Psoas muscle (tissue), 8 donors: ENCODE data around the gene PROSER1. TPM values are rescaled to one million over a fixed set of nuclear protein-coding genes. Genes with fewer than 3 reads are reported as not detected.
"Not testable (repeated sequence)": the region's sequence is repeated elsewhere in the genome, so short reads cannot be mapped to it uniquely, and the experiment has no call there.

ENCODE experiments used
- ATAC-seq, 4 donors: fragments of 200-7000 bp; cut with Tn5 transposase; one replicate each; pipeline ENCODE4 v1.9.1; 2020; ENCODE audit warnings: moderate library complexity in 3 of 4, mild to moderate bottlenecking in 2 of 4
- DNase-seq, 2 donors: peaks; one replicate each; pipeline ENCODE4 v3.0.0-alpha.2; 2020
- H3K27ac ChIP-seq: fragments of 200-600 bp; one replicate; pipeline ENCODE4 v1.8.0; 2022
- H3K27me3 ChIP-seq, 3 donors: fragments of 200-600 bp in 1 of 3; one replicate each; pipeline versions ENCODE4 v1.6.1 to v1.8.0; 2013 to 2022; ENCODE audit warnings: low read length in 2 of 3, mild to moderate bottlenecking in 2 of 3, moderate library complexity in 1 of 3; ENCODE audit not compliant: insufficient read depth in 3 of 3
- H3K36me3 ChIP-seq, 2 donors: fragments of 200-600 bp in 1 of 2; one replicate each; pipeline versions ENCODE4 v1.6.1 to v1.8.0; 2013 to 2022; ENCODE audit warnings: low read depth in 1 of 2, mild to moderate bottlenecking in 1 of 2, moderate library complexity in 1 of 2; ENCODE audit not compliant: insufficient read depth in 1 of 2
- H3K4me1 ChIP-seq: fragments of 200-600 bp; one replicate; pipeline ENCODE4 v1.8.0; 2022
- H3K4me3 ChIP-seq: fragments of 200-600 bp; one replicate; pipeline ENCODE4 v1.8.0; 2022; ENCODE audit warnings: mild to moderate bottlenecking
- H3K9me3 ChIP-seq: fragments of 200-600 bp; one replicate; pipeline ENCODE4 v1.8.0; 2022
- WGBS, 3 donors: extraction: QIAGEN DNeasy Blood & Tissue Kit; methylation state at CpG; one replicate each; pipeline versions ENCODE4 v1.1.6 to v1.1.7; 2013; 5-methylcytosine and 5-hydroxymethylcytosine counted together
- intact Hi-C, 2 donors: fragments of 100-400 bp; cut with DNase I; formaldehyde crosslinking; loops; one replicate each; pipeline versions ENCODE4 v1.11.0 to v1.14.2; 2022
- long read RNA-seq, 2 donors: library from polyadenylated mRNA; unstranded; transcript quantifications; one replicate each; pipeline ENCODE4 v2.0.0, GENCODE V29; 2021
- polyA plus RNA-seq, 3 donors: library from polyadenylated mRNA; stranded (reverse); fragments of 200-250 nt; gene quantifications; one replicate each; pipeline ENCODE4 v1.2.3, GENCODE V29; 2013
- total RNA-seq, 4 donors: library from RNA; stranded (reverse); fragmentation: NEBNext Ultra II Directional in 2 of 4; extraction: Animal tissue kit (Norgen Biotek cat#: 25700) in 2 of 4; gene quantifications; one replicate each; pipeline versions ENCODE4 v1.2.1 to v1.2.4, GENCODE V29; 2021 to 2023
- TF ChIP-seq, protein P1 (sequence below): fragments of 200-600 bp; IDR thresholded peaks from one replicate; pipeline ENCODE4 v1.8.0; 2022; ENCODE audit warnings: antibody characterized with exemption
- donor health status: healthy with polysubstance abuse.
- donor health status: DM: no; HTN: no; CAD: no; lungs with moderate emphysema.
- donor health status: Bipolar disorder and iron deficiency.
- donor health status: healthy.
- donor health status: DM: yes; HTN: yes; CAD: no.
- donor health status: DM: no; HTN: no; CAD: no.
- donor health status: DM: no; HTN: no; CAD: no.
- donor health status: DM: yes; HTN: yes; CAD: no.

The PROSER1 gene
- total RNA-seq = 10 to 100 TPM; 13.3 to 19.2 (median 15.1) TPM
- polyA plus RNA-seq = 1 to 10 TPM; 3.4 to 8.5 (median 5.4) TPM
- long read RNA-seq, donor 1, partial matches to known transcripts = 1 of 2 reads
- long read RNA-seq, donor 1, other reads (novel, unspliced or antisense) = 1 of 2 reads
- long read RNA-seq, donor 2, partial matches to known transcripts = 5 of 8 reads
- long read RNA-seq, donor 2, other reads (novel, unspliced or antisense) = 3 of 8 reads

DNA sequence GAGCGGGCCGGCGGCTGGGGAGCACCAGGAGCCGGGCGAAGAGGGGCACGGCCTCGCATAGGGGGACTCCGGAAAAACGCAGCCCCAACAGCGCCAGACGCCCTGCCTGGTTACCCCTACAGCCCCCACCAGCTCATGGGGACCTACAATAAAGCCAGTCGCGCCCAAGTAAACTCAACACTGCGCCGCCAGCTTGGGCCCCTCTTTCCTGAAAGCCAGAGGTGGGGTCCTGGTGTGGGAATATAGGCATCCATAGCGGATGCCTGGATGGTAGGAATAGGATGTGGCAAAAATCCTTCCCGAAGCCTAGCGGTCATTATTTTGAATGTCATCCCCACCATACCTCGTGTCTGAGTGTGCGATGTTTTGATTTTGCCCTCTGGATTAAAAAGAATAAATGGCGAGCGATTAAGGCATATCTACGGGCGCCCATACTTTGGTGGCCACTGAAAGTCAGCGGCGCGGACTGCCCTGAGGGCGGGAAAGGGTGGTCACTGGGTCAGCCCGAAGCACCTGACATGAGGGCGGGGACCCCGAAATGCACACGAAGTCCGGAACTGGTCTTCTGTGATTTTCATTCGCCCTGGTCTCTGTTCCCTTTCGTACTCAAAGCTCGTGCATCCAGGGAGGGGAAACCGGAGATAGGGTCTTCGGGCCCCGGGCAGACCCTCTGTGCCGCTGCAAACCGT, at the start of gene PROSER1, which contains the start of gene NHLRC3:
Gene PROSER1 (minus strand): TSS at position 210 of the 689 bp plus-strand sequence. CDS start 847 bp downstream, outside the sequence.
Gene NHLRC3 (plus strand): TSS at position 577 of the 689 bp plus-strand sequence. CDS start 184 bp downstream, outside the sequence.
- ATAC-seq (peak; percentile 93 to 96 (median 96)), DNase-seq (peak; percentile 92 to 97)
- no peaks in the 10 kb centered on the region for H3K27me3 ChIP-seq
- H3K4me3 ChIP-seq = peak within 1 kb of the TSS; percentile 95
- peaks cover 0 to 15% of the 10 kb centered on the region in 2 donors for H3K36me3 ChIP-seq
- H3K4me1 ChIP-seq = peaks cover 31% of the 10 kb centered on the region
- WGBS, 3 donors = 0% methylated on average over 41 of the region's 41 CpGs
- H3K27ac ChIP-seq = peak within 1 kb of the TSS; percentile 85
- intact Hi-C loops = loop anchor here in 1 of 2 donors (10.0 kb wide), 1 partner anchor 227 kb away; no protein-coding TSS in a partner anchor
- TF ChIP-seq, protein P1, sequence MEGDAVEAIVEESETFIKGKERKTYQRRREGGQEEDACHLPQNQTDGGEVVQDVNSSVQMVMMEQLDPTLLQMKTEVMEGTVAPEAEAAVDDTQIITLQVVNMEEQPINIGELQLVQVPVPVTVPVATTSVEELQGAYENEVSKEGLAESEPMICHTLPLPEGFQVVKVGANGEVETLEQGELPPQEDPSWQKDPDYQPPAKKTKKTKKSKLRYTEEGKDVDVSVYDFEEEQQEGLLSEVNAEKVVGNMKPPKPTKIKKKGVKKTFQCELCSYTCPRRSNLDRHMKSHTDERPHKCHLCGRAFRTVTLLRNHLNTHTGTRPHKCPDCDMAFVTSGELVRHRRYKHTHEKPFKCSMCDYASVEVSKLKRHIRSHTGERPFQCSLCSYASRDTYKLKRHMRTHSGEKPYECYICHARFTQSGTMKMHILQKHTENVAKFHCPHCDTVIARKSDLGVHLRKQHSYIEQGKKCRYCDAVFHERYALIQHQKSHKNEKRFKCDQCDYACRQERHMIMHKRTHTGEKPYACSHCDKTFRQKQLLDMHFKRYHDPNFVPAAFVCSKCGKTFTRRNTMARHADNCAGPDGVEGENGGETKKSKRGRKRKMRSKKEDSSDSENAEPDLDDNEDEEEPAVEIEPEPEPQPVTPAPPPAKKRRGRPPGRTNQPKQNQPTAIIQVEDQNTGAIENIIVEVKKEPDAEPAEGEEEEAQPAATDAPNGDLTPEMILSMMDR = no peak
- no peaks in the 10 kb centered on the region for H3K9me3 ChIP-seq

DNA sequence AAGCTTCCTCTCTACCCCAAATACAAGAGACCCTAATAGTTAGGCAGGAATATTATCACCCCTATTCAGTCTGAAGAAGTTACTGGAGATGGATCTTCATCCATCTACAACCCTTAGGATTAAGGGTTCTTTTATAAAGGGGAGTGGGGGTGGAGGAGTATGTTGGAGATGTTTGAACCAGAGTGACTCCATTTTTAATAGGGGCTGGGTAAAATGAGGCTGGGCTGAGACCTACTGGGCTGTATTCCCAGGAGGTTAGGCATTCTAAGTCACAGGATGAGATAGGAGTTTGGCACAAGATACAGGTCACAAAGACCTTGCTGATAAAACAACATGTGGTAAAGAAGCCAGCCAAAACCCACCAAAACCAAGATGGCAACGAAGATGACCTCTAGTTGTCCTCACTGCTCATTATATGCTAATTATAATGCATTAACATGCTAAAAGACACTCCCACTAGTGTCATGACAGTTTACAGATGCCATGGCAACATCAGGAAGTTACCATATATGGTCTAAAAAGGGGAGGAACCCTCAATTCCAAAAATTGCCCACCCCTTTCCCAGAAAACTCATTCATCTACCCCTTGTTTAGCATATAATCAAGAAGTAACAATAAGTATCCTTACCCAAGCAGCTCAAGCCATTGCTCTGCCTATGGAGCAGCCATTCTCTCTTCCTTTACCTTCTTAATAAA, 48.5 kb upstream of the PROSER1 start:
- H3K36me3 ChIP-seq, intact Hi-C loops, H3K27me3 ChIP-seq, ATAC-seq, H3K27ac ChIP-seq, H3K4me1 ChIP-seq, H3K4me3 ChIP-seq, DNase-seq, H3K9me3 ChIP-seq: not testable (repeated sequence)
- 37 to 57% (median 38%) methylated on average over 1 of the region's 1 CpG for WGBS, 3 donors

DNA sequence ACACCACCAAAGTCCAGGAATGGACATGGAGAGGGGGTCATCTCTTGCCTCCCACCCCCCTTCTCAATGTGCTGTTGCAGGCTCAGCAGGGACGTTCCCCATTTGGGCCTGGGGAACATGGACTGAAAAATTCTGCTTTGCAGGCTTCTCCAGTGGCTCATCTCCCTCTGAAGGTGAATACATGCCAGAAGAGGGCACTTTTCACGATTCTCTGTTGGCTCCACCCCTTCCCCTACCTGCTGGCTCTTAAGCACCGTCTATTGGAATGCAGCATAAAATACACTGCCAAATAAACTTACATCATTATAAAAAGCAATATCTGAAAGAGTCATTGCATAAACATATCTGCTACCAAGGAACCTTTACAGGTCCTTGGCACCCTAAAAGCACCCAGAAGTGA, 36.1 kb upstream of the PROSER1 start:
- no peak for DNase-seq
- intact Hi-C loops = no loop called here
- no peaks in the 10 kb centered on the region for H3K4me1 ChIP-seq
- 40 to 45% (median 40%) methylated on average over 3 of the region's 3 CpGs for WGBS, 3 donors
- no peaks in the 10 kb centered on the region for H3K9me3 ChIP-seq
- H3K36me3 ChIP-seq = no peaks in the 10 kb centered on the region
- H3K27me3 ChIP-seq = no peaks in the 10 kb centered on the region
- no peak for ATAC-seq
- H3K4me3 ChIP-seq = no peak overlapping the region
- H3K27ac ChIP-seq = no peak overlapping the region
- TF ChIP-seq, protein P1 = no peak

DNA sequence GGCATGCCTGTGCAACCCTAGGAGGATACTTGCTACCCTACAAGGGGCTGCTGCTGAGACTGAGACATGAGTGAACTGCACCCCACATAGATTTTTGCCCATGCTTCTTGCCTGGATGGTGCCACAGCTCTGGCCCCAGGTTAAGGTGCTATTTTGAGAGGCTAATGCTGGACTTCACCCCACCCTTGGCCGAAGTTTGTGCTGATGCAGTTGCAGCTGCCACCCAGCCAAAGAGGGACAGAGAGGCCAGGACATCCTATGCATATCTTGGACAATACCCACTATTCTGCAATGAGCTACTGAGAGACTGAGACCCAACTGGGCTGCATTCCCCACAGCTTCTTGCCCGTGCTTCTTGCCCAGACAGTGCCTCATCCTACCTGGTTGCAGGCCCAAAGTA, 35.0 kb upstream of the PROSER1 start:
- TF ChIP-seq, protein P1 = no peak
- no peaks in the 10 kb centered on the region for H3K27me3 ChIP-seq
- H3K9me3 ChIP-seq = no peaks in the 10 kb centered on the region
- H3K4me3 ChIP-seq = no peak overlapping the region
- no peak for DNase-seq
- ATAC-seq = peak; percentile 43 to 95 (median 66)
- intact Hi-C loops = no loop called here
- WGBS, 3 donors = 24 to 42% (median 33%) methylated on average over 2 of the region's 2 CpGs
- no peaks in the 10 kb centered on the region for H3K4me1 ChIP-seq
- H3K27ac ChIP-seq = no peak overlapping the region
- H3K36me3 ChIP-seq = no peaks in the 10 kb centered on the region

DNA sequence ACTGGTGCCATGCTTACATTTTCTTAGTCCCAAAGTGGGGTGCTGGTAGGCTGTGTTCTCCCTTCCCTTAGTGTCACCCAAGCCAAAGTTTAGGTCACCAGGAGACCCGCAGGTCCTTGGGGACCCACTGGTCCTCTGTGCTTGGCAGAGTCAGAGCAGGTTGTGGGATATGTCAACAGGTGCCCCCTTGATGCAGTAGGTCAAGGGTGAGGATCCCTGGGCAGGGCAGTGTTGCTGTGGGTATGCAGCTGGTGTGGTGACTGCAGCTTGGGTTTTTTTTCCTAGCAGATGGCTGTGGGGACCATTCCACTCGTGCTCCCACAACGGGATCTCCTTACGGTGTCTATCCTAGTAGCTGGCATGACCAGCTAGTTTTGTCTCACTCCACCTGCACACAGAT, 24.1 kb upstream of the PROSER1 start:
- 82 to 93% (median 88%) methylated on average over 4 of the region's 4 CpGs for WGBS, 3 donors
- no peaks in the 10 kb centered on the region for H3K27me3 ChIP-seq
- H3K36me3 ChIP-seq = peaks cover 0 to 2% of the 10 kb centered on the region in 2 donors
- H3K4me1 ChIP-seq = no peaks in the 10 kb centered on the region
- intact Hi-C loops = no loop called here
- TF ChIP-seq, protein P1 = no peak
- H3K27ac ChIP-seq = no peak overlapping the region
- no peaks in the 10 kb centered on the region for H3K9me3 ChIP-seq
- DNase-seq = no peak
- no peak for ATAC-seq
- no peak overlapping the region for H3K4me3 ChIP-seq
